Measurements from ENCODE around the gene ZNF385C.
A peak's percentile ranks its signal among the peaks of the same experiment; 100 is the strongest.

DNA sequence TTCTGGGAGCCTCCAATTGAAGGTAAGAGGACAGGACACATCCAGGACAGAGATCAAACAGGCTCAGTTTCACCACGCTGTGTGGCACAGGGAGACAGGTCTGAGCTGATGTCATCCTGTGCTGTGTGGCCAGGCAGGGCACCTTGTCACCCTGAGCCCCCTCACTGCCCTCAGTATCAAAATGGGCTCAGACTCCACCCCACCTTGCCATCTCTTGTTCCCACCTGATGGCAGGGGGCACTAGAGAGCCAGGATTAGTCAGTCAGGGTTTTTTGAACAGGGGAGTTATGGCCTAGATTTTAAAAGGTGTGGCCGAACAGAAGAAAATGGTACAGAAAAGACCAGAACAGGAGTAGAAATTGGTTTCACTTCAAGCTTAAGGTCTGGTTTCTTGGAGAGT is 20.3 kb upstream of the ZNF385C start:
- TF ChIP-seq CTCF (conservative IDR thresholded peaks at IDR 0.05; ENCODE audit: low read length) (peak; percentile 90), EZH2phosphoT487 (IDR thresholded peaks at IDR 0.05; ENCODE audit: borderline replicate concordance, low read depth, low read length) (no peak)

Measured in OCI-LY7 (cell line).